Measurements from ENCODE around the gene PSORS1C1. TPM values are rescaled to one million over a fixed set of nuclear protein-coding genes. Genes with fewer than 3 reads are reported as not detected.

Gene PSORS1C1
- total and polyA plus RNA-seq, 4 donors, result 0.38 to 0.99 (median 0.40) TPM; not detected in 1

DNA sequence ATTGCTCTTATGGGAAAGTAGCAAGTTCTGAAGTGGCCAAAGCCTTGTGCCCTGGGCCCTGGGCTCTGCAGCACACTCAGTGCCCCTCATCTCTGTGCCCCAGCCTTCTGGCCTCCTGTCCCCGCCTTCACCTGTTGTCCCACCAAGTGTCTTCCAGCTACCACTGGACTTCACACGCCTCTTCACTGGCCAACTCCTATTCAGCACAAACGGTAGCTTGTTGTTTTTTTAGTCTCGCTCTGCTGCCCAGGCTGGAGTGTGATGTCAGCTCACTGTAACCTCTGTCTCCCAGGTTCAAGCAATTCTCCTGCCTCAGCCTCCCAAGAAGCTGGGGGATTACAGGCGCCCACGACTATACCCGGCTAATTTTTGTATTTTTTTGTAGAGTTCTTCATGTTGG is 38.2 kb downstream of the PSORS1C1 start:
- no peak for DNase-seq (ENCODE audit: low read depth in 4 of 6, low spot score in 6 of 6)
- Histone ChIP-seq H3K9me3 (ENCODE audit: control insufficient read depth, insufficient read depth, low read length) (no peaks in the 10 kb centered on the region), H3K36me3 (ENCODE audit: control insufficient read depth, insufficient read depth, low read length) (peaks cover 37% of the 10 kb centered on the region), H3K4me1 (ENCODE audit: control insufficient read depth, insufficient read depth, low read length) (peaks cover 5% of the 10 kb centered on the region), H3K27ac (ENCODE audit: low read depth, low read length) (no peak overlapping the region), H3K27me3 (ENCODE audit: control insufficient read depth, insufficient read depth, low read length) (no peaks in the 10 kb centered on the region), H3K4me3 (ENCODE audit: low read depth, low read length) (no peak overlapping the region)
- 91% methylated on average over 4 of the region's 7 CpGs for whole genome bisulfite sequencing (ENCODE audit: insufficient coverage)

DNA sequence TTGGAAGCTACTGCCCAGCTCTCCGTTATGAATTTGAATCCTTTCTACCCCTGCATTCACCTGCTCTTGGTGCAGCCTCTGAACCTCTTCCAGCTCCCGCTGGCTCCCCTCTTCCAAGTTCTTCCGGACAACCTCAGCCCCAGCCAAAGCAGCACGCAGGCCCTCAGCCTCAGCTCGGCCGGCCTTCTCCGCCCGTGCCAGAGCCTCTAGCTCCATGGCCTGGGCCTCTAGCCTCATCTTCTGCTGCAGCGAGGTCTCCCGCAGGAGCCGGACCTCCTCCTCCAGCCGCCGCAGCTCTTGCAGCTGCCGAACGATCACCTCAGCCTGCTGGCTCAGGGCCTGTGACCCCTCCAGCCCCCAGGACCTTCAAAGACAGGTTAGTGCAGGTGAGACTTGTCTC is 39.8 kb downstream of the PSORS1C1 start:
- H3K27ac ChIP-seq (ENCODE audit: low read depth, low read length), result no peak overlapping the region
- H3K4me3 ChIP-seq (ENCODE audit: low read depth, low read length), result no peak overlapping the region
- no peak for DNase-seq (ENCODE audit: low read depth in 4 of 6, low spot score in 6 of 6)
- no peaks in the 10 kb centered on the region for H3K9me3 ChIP-seq (ENCODE audit: control insufficient read depth, insufficient read depth, low read length)
- no peaks in the 10 kb centered on the region for H3K27me3 ChIP-seq (ENCODE audit: control insufficient read depth, insufficient read depth, low read length)
- H3K4me1 ChIP-seq (ENCODE audit: control insufficient read depth, insufficient read depth, low read length), result peaks cover 15% of the 10 kb centered on the region
- 95% methylated on average over 15 of the region's 15 CpGs for WGBS (ENCODE audit: insufficient coverage)
- H3K36me3 ChIP-seq (ENCODE audit: control insufficient read depth, insufficient read depth, low read length), result peaks cover 32% of the 10 kb centered on the region

DNA sequence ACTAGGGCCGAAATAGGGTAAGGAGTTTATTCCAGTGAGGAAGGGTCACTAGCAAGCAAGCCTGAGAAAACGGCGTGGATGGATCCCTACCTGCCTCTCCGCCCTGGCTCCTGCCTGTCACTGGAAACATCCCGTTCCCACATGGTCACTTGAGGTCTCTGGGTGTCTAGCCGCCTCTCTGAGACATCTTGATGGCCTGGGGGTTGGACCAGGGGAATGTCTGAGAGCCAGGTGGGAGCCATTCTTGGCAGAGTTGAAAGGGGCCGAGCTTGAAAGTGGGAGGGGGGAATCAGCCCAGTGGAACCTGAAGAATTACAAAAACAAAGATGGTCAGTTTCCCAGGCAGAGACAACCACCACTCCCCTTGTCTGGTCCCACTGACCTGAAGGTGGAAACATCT is 42.0 kb downstream of the PSORS1C1 start:
- Histone ChIP-seq H3K27ac (ENCODE audit: low read depth, low read length) (no peak overlapping the region), H3K36me3 (ENCODE audit: control insufficient read depth, insufficient read depth, low read length) (peaks cover 17% of the 10 kb centered on the region), H3K4me1 (ENCODE audit: control insufficient read depth, insufficient read depth, low read length) (peaks cover 17% of the 10 kb centered on the region), H3K9me3 (ENCODE audit: control insufficient read depth, insufficient read depth, low read length) (no peaks in the 10 kb centered on the region), H3K4me3 (ENCODE audit: low read depth, low read length) (no peak overlapping the region), H3K27me3 (ENCODE audit: control insufficient read depth, insufficient read depth, low read length) (no peaks in the 10 kb centered on the region)
- DNase-seq (ENCODE audit: low read depth in 4 of 6, low spot score in 6 of 6), result no peak
- 100% methylated on average over 5 of the region's 7 CpGs for WGBS (ENCODE audit: insufficient coverage)

DNA sequence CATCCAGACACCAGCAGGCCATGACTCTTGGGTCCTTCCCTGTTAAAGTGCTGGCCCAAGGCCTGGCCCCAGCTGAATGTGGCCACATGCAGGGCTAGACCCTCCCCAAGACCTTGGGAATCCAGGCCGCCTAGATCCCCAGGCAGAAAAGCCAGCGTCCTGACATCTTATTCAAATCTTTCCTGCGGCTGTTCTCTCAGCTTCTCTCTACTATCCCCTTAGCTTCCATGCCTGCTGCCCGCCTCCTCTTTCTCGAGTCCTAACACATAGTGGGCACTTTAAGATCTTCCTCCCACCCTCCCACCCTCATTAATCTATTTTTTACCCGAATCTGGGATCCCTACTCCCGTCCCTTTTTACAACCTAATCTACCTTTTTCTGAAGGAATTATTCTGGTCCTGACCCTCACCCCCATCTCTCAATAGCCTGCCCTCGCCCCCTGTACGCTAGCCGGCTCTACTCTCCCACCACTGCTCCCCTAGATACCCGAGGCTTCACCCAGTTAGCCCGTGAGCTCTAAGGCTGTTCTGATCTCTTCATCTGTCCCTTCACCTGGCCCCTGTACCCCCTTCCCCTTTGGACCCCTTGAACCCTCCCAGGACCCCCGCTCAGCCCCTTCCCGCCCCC is 43.0 kb downstream of the PSORS1C1 start, which contains the start of gene CCHCR1:
TSS of gene CCHCR1 (minus strand) at position 290 of the 627 bp plus-strand sequence. CDS start at position 88, 202 bp downstream.
- peaks cover 22% of the 10 kb centered on the region for H3K4me1 ChIP-seq (ENCODE audit: control insufficient read depth, insufficient read depth, low read length)
- H3K27me3 ChIP-seq (ENCODE audit: control insufficient read depth, insufficient read depth, low read length), result no peaks in the 10 kb centered on the region
- peak in 1 of 6 donors; percentile 12 for DNase-seq (ENCODE audit: low read depth in 4 of 6, low spot score in 6 of 6)
- H3K36me3 ChIP-seq (ENCODE audit: control insufficient read depth, insufficient read depth, low read length), result peaks cover 26% of the 10 kb centered on the region
- peak within 1 kb of the TSS; percentile 90 for H3K4me3 ChIP-seq (ENCODE audit: low read depth, low read length)
- peak within 1 kb of the TSS; percentile 54 for H3K27ac ChIP-seq (ENCODE audit: low read depth, low read length)
- H3K9me3 ChIP-seq (ENCODE audit: control insufficient read depth, insufficient read depth, low read length), result no peaks in the 10 kb centered on the region
- 6% methylated on average over 13 of the region's 14 CpGs for WGBS (ENCODE audit: insufficient coverage)

DNA sequence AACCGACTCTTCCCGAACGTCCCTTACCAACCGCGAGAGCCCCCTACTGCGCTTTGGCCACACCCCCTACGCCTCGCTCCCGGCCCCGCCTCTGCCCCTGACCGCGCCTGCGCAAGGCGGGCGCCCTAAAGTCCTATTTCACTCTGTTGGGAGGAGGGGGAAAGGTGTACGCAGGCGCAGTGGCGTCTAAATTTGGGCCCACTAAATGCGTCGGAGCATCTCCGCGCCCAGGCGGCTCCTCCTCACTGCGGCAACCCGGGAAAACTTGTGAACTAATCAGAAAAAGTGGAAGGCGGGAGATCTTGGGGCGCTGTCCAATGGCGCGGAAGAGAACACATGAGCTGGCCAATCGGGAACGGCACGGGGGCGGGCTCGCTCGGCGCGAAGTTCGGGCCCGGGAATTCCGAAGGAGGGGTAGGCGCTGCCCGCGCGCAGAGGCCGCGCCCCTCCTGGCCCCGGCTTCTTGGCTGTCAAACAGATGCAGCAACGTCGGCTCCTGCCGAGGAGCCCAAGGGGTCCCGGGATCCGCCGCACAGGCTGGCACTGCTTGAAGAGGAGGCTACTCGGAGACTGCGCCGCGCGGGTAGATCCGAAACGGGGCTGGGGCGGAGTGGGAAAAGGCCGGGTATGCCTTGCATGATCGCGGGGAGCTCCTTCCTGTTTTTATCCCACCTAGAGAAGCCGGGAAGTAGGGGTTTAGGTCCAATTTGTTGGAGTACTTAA is 43.7 kb downstream of the PSORS1C1 start, which contains the start of gene TCF19:
TSS of gene TCF19 (plus strand) at position 450 of the 723 bp plus-strand sequence. CDS start 881 bp downstream, outside the sequence.
- H3K4me3 ChIP-seq (ENCODE audit: low read depth, low read length), result peak within 1 kb of the TSS; percentile 90
- peaks cover 21% of the 10 kb centered on the region for H3K36me3 ChIP-seq (ENCODE audit: control insufficient read depth, insufficient read depth, low read length)
- H3K27ac ChIP-seq (ENCODE audit: low read depth, low read length), result peak within 1 kb of the TSS; percentile 54
- H3K27me3 ChIP-seq (ENCODE audit: control insufficient read depth, insufficient read depth, low read length), result no peaks in the 10 kb centered on the region
- no peaks in the 10 kb centered on the region for H3K9me3 ChIP-seq (ENCODE audit: control insufficient read depth, insufficient read depth, low read length)
- peaks cover 22% of the 10 kb centered on the region for H3K4me1 ChIP-seq (ENCODE audit: control insufficient read depth, insufficient read depth, low read length)
- WGBS (ENCODE audit: insufficient coverage), result 0% methylated on average over 59 of the region's 65 CpGs
- peak; percentile 97 to 100 (median 100) for DNase-seq (ENCODE audit: low read depth in 4 of 6, low spot score in 6 of 6)

DNA sequence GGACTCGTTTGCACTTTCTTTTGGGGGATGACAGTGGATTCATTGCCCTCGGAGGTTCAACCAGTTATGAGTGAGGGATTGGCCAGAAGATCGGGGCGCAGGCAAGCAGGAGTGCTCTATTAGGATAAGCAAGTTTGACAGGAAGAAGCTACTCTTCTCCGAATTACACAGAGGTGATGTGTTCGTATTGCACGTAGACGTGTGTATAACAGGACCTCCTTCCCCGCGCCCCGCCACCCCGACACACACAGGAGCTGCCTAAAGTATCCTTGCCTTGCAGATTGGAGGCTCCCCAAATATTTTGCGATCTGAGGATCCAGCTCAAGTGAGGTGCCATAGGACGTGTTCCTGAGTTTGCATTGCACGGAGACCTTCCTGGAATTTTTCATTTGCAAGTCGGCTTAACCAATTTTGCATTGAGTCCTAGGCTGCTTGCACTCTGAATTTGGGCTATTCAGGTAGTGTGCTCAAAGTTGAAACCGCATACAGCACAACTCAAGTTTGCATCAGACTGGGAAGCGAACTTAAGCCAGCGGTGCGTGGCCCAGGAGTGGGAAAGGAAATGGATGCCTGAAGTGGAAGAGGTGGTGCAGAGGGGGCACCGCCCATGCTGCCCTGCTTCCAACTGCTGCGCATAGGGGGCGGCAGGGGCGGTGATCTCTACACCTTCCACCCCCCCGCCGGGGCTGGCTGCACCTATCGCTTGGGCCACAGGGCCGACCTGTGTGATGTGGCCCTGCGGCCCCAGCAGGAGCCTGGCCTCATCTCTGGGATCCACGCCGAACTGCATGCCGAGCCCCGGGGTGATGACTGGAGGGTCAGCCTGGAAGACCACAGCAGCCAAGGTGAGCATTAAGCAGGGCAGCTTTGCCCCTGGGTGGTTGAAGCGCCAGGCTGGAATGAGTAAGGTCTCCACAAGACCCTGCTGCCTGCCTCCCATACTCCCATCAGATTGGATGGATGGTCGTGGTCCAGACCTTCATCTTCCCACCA is 44.6 kb downstream of the PSORS1C1 start:
- H3K27ac ChIP-seq (ENCODE audit: low read depth, low read length), result peak overlapping the region; percentile 54
- H3K4me1 ChIP-seq (ENCODE audit: control insufficient read depth, insufficient read depth, low read length), result peaks cover 22% of the 10 kb centered on the region
- H3K36me3 ChIP-seq (ENCODE audit: control insufficient read depth, insufficient read depth, low read length), result peaks cover 21% of the 10 kb centered on the region
- 12% methylated on average over 27 of the region's 35 CpGs for WGBS (ENCODE audit: insufficient coverage)
- H3K27me3 ChIP-seq (ENCODE audit: control insufficient read depth, insufficient read depth, low read length), result no peaks in the 10 kb centered on the region
- no peak for DNase-seq (ENCODE audit: low read depth in 4 of 6, low spot score in 6 of 6)
- peak overlapping the region; percentile 90 for H3K4me3 ChIP-seq (ENCODE audit: low read depth, low read length)
- no peaks in the 10 kb centered on the region for H3K9me3 ChIP-seq (ENCODE audit: control insufficient read depth, insufficient read depth, low read length)

DNA sequence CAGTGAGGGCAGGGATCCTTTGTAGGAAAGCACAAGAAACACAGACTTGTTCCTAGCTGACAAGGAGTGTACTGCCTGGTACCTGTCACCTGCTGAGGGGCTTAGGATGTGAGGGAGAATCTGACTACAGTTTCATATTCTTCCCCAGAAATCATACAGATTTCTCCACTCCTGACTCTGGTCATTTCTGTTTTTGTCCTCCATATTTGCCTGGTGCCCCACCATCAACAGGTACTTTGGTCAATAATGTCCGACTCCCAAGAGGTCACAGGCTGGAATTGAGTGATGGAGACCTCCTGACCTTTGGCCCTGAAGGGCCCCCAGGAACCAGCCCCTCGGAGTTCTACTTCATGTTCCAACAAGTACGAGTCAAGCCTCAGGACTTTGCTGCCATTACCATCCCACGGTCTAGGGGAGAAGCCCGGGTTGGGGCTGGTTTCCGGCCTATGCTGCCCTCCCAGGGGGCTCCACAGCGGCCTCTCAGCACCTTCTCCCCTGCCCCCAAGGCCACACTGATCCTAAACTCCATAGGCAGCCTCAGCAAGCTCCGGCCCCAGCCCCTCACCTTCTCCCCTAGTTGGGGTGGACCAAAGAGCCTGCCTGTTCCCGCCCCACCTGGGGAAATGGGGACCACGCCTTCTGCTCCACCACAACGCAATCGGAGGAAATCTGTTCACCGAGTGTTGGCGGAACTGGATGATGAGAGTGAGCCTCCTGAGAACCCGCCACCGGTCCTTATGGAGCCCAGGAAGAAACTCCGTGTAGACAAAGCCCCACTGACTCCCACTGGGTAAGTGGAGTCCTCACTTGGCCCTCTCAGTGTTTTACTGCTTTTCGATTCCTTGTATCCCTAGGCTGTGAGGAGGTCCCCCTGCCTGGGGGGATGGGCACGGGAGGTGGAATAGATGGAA is 46.9 kb downstream of the PSORS1C1 start:
- peaks cover 22% of the 10 kb centered on the region for H3K4me1 ChIP-seq (ENCODE audit: control insufficient read depth, insufficient read depth, low read length)
- H3K27ac ChIP-seq (ENCODE audit: low read depth, low read length), result no peak overlapping the region
- 92% methylated on average over 19 of the region's 19 CpGs for WGBS (ENCODE audit: insufficient coverage)
- no peak for DNase-seq (ENCODE audit: low read depth in 4 of 6, low spot score in 6 of 6)
- peaks cover 13% of the 10 kb centered on the region for H3K36me3 ChIP-seq (ENCODE audit: control insufficient read depth, insufficient read depth, low read length)
- no peak overlapping the region for H3K4me3 ChIP-seq (ENCODE audit: low read depth, low read length)
- H3K27me3 ChIP-seq (ENCODE audit: control insufficient read depth, insufficient read depth, low read length), result no peaks in the 10 kb centered on the region
- H3K9me3 ChIP-seq (ENCODE audit: control insufficient read depth, insufficient read depth, low read length), result no peaks in the 10 kb centered on the region

DNA sequence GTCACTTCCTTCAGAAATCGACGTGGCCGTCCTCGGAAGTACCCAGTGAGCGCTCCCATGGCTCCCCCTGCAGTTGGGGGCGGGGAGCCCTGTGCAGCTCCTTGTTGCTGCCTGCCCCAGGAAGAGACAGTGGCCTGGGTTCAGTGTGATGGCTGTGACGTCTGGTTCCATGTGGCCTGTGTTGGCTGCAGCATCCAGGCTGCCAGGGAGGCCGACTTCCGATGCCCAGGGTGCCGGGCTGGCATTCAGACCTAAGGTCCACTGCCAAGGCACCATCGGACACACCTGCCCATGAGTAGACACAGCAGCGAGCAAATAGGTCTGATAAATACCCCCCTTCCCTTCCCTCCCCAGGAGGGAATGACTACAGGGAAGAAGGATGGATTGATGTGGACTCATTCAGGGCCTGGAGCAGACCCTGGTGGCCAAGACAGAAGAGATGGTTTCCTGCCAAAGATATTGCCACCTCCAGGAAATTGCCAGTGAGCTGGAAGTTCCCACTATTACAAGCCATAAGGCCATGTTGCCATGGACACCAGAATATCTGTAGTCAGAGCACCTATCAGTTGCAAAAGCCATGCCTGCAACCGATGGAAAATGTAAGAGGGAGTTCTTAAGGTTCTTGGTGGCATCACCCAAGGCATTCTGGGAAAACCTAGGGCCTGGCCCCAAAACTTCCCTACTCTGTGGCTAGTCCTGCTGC is 48.0 kb downstream of the PSORS1C1 start:
- WGBS (ENCODE audit: insufficient coverage), result 85% methylated on average over 11 of the region's 13 CpGs
- no peaks in the 10 kb centered on the region for H3K9me3 ChIP-seq (ENCODE audit: control insufficient read depth, insufficient read depth, low read length)
- H3K4me1 ChIP-seq (ENCODE audit: control insufficient read depth, insufficient read depth, low read length), result peaks cover 18% of the 10 kb centered on the region
- peak in 2 of 6 donors; percentile 13 to 28 for DNase-seq (ENCODE audit: low read depth in 4 of 6, low spot score in 6 of 6)
- H3K27ac ChIP-seq (ENCODE audit: low read depth, low read length), result no peak overlapping the region
- H3K36me3 ChIP-seq (ENCODE audit: control insufficient read depth, insufficient read depth, low read length), result peaks cover 13% of the 10 kb centered on the region
- H3K27me3 ChIP-seq (ENCODE audit: control insufficient read depth, insufficient read depth, low read length), result no peaks in the 10 kb centered on the region
- H3K4me3 ChIP-seq (ENCODE audit: low read depth, low read length), result no peak overlapping the region

Measured in spinal cord (tissue), 10 donors.